Ovary (tissue), 3 donors: ENCODE data around the gene ASXL2.
"Not testable (repeated sequence)": the region's sequence is repeated elsewhere in the genome, so short reads cannot be mapped to it uniquely, and the experiment has no call there.

Experiments used
- CTCF ChIP-seq, 3 donors: fragments of 450-650 bp in 2 of 3; fragments of 200-600 bp in 1 of 3; IDR thresholded peaks; one replicate each; pipeline versions ENCODE4 v1.5.1 to v1.8.0; 2016 to 2022; ENCODE audit warnings: antibody characterized with exemption in 3 of 3, mild to moderate bottlenecking in 1 of 3
- POLR2A ChIP-seq: fragments of 450-650 bp; IDR thresholded peaks from one replicate; pipeline ENCODE4 v1.6.1; 2017; ENCODE audit warnings: antibody characterized with exemption, mild to moderate bottlenecking, moderate library complexity
- donor health status: DM: no; HTN: no; CAD: no.

- not testable (repeated sequence) for TF ChIP-seq POLR2A; CTCF (IDR thresholded peaks at IDR 0.05)
Measured at GRCh38 chr2:25828532-25829376, 49.5 kb downstream of the ASXL2 start.
